Measurements from ENCODE around the gene RNMT.

DNA sequence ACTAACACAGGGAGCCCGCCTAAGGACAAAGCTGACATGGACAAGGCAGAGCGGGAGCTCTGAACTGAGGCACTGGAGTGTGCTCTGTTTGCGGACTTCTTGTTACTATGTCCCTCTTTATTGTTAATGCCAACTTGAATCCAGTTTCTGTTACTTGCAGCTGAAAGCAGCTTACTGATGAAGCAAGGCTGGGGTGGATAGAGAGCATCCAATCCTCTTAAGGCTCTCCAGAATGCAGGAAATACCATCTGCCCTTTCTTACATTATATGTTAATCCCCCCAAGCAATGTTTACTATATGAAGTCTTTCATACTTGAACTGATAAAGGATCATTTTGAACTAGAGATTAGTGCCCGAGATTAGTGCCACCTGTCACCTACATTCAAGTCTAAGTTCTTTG, 9.6 kb upstream of the RNMT start:
- TF ChIP-seq POLR2A (IDR thresholded peaks at IDR 0.05; ENCODE audit: low read length) (no peak), GATA1 (IDR thresholded peaks at IDR 0.05; ENCODE audit: low read depth, low read length) (no peak)

All from erythroblast (primary cell).